Stomach smooth muscle (tissue), 2 donors: ENCODE data around the gene ST3GAL2.
"Not testable (repeated sequence)": the region's sequence is repeated elsewhere in the genome, so short reads cannot be mapped to it uniquely, and the experiment has no call there.

ENCODE experiments used
- H3K27ac ChIP-seq: one replicate; pipeline ENCODE4 v1.7.0; 2013; ENCODE audit warnings: mild to moderate bottlenecking, low read length, inconsistent platforms
- H3K27me3 ChIP-seq, 2 donors: one replicate each; pipeline ENCODE4 v1.7.0; 2013; ENCODE audit warnings: low read length in 2 of 2; ENCODE audit not compliant: insufficient read depth in 2 of 2, control insufficient read depth in 1 of 2
- H3K36me3 ChIP-seq, 2 donors: one replicate each; pipeline ENCODE4 v1.7.0; 2013; ENCODE audit warnings: low read length in 2 of 2; ENCODE audit not compliant: control insufficient read depth in 2 of 2, insufficient read depth in 2 of 2
- H3K4me1 ChIP-seq: one replicate; pipeline ENCODE4 v1.7.0; 2013; ENCODE audit warnings: low read length; ENCODE audit not compliant: control insufficient read depth, insufficient read depth
- H3K4me3 ChIP-seq, 2 donors: one replicate each; pipeline ENCODE4 v1.7.0; 2013; ENCODE audit warnings: low read length in 2 of 2
- H3K9ac ChIP-seq, 2 donors: one replicate each; pipeline ENCODE4 v1.7.0; 2013; ENCODE audit warnings: low read length in 2 of 2, mild to moderate bottlenecking in 1 of 2
- H3K9me3 ChIP-seq, 2 donors: one replicate each; pipeline ENCODE4 v1.7.0; 2013; ENCODE audit warnings: low read length in 2 of 2; ENCODE audit not compliant: control insufficient read depth in 2 of 2
- donor health status: healthy.
- donor health status: Pancreatic carcinoma.

Gene ST3GAL2

GRCh38 chr16:70380248-70380918 lies 58.5 kb downstream of the ST3GAL2 start:
- Histone ChIP-seq H3K36me3 (peaks cover 0 to 10% of the 10 kb centered on the region in 2 donors), H3K9me3 (no peaks in the 10 kb centered on the region), H3K4me3 (peak overlapping the region; percentile 84 to 88), H3K4me1 (peaks cover 16% of the 10 kb centered on the region), H3K27ac (peak overlapping the region; percentile 69), H3K27me3 (no peaks in the 10 kb centered on the region), H3K9ac (peak overlapping the region; percentile 78)

DNA sequence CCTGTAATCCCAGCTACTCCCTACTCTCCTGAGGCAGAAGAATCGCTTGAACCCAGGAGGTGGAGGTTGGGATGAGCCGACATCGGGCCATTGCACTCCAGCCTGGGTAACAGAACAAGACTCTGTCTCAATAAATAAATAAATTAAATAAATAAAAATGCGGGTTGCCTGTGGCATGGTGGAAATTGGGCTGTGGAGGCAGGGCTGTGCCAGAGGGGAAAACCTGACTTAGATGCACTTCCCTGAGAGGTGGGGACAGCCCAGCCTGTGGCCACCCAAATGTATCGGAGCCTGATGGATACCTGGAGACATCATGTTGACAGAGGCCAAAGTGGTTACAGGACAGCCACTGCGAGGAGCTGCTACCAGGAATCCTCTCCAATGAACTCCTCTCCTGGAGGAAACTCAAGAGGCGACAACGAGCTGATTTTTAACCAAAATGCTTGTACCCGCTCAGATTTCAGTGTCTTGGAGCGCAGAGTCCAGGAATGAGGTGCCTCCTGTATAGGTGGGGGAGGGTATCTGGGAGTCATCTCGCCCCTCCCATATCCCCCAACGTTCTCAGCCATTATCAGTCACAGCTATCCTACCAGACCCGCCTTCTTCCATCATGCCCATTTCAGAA lies 59.9 kb downstream of the ST3GAL2 start:
- Histone ChIP-seq H3K36me3 (peaks cover 3 to 10% of the 10 kb centered on the region in 2 donors), H3K27ac (no peak overlapping the region), H3K4me3 (no peak overlapping the region), H3K4me1 (peaks cover 16% of the 10 kb centered on the region), H3K27me3 (no peaks in the 10 kb centered on the region), H3K9ac (no peak overlapping the region), H3K9me3 (no peaks in the 10 kb centered on the region)

- Histone ChIP-seq H3K36me3 (peaks cover 6 to 11% of the 10 kb centered on the region in 2 donors), H3K27me3 (no peaks in the 10 kb centered on the region), H3K27ac (no peak overlapping the region), H3K4me3 (no peak overlapping the region), H3K9me3 (no peaks in the 10 kb centered on the region), H3K4me1 (peaks cover 16% of the 10 kb centered on the region), H3K9ac (no peak overlapping the region)
These were observed 61.1 kb downstream of the ST3GAL2 start for GRCh38 chr16:70377782-70378181.

DNA sequence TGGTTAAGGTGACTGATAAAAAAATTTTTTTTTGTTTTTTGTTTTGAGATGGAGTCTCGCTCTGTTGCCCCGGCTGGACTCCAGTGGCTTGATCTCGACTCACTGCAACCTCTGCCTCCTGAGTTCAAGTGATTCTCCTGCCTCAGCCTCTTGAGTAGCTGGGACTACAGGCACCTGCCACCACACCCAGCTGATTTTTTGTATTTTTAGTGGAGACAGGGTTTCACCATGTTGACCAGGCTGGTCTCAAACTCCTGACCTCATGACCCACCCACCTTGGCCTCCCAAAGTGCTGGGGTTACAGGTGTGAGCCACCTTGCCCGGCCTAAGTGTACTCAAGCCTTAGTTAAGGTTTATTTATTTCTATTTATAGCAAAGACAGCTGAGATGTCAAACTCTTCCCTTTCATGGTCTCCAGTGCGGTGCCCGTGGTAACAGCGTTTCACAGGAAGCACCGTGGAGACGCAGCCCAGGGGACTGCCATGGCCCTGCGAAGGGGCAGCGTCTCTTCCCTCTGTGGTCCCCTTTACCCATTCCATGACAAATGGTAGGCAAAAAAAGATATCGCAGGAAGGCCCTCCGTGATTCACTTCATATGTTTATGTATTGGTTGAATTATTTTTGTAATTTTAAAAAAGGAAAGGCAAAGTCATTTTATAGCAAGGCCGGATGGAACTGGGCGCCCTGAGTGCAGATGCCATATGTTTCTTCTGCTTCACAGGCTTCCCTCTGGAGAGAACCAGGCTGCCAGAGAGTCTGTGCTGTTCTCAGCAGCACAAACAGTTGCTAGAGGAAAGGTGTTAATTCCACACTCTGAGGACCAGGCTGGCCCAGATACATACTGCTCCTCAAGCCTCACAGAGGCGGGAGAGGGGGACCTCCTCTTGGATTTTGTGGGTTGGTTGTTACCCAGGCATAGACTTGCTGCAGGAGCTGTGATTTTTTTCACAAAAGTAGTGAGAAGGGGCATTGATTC lies 63.0 kb downstream of the ST3GAL2 start:
- no peaks in the 10 kb centered on the region for H3K27me3 ChIP-seq
- no peak overlapping the region for H3K9ac ChIP-seq
- no peak overlapping the region for H3K27ac ChIP-seq
- H3K9me3 ChIP-seq = no peaks in the 10 kb centered on the region
- peaks cover 14 to 17% of the 10 kb centered on the region in 2 donors for H3K36me3 ChIP-seq
- H3K4me3 ChIP-seq = no peak overlapping the region
- H3K4me1 ChIP-seq = peaks cover 13% of the 10 kb centered on the region

- no peak overlapping the region for H3K4me3 ChIP-seq
- no peak overlapping the region for H3K27ac ChIP-seq
- no peaks in the 10 kb centered on the region for H3K27me3 ChIP-seq
- H3K36me3 ChIP-seq = peaks cover 18 to 26% of the 10 kb centered on the region in 2 donors
- no peaks in the 10 kb centered on the region for H3K4me1 ChIP-seq
- no peaks in the 10 kb centered on the region for H3K9me3 ChIP-seq
- no peak overlapping the region for H3K9ac ChIP-seq
These were observed 64.7 kb downstream of the ST3GAL2 start for GRCh38 chr16:70374213-70374612.

DNA sequence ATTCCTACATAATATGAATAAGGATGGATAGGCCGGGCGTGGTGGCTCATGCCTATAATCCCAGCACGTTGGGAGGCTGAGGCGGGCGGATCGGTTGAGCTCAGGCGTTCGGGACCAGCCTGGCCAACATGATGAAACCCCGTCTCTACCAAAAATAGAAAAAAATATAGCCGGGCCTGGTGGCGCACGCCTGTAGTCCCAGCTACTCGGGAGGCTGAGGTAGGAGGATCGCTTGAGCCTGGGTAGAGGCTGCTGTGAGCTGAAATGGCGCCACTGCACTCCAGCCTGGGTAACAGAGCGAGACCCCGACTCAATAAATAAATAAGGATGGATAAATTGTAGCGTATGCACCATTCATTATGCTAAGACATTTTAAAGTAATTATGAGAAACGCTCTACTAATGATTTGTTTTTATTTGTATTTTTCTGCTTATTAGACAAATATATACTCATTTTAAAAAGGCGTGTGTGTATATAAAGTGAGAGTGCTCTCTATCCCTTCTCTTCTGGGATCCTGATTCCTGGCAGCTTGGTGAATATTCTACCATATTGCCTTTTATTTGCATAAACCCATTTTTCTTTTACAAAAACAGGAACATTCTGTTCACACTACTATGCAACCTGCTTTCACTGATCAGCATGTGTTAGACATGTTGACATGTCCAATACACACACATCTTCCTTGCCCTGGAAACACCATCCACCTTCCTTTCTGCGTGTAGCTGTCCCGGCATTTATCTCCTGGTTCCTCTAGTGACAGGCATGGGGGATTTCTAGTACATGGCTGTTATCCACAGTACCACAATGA lies 65.8 kb downstream of the ST3GAL2 start:
- Histone ChIP-seq H3K9me3 (no peaks in the 10 kb centered on the region), H3K27ac (no peak overlapping the region), H3K27me3 (no peaks in the 10 kb centered on the region), H3K4me3 (no peak overlapping the region), H3K36me3 (peaks cover 18 to 26% of the 10 kb centered on the region in 2 donors), H3K4me1 (no peaks in the 10 kb centered on the region), H3K9ac (no peak overlapping the region)

DNA sequence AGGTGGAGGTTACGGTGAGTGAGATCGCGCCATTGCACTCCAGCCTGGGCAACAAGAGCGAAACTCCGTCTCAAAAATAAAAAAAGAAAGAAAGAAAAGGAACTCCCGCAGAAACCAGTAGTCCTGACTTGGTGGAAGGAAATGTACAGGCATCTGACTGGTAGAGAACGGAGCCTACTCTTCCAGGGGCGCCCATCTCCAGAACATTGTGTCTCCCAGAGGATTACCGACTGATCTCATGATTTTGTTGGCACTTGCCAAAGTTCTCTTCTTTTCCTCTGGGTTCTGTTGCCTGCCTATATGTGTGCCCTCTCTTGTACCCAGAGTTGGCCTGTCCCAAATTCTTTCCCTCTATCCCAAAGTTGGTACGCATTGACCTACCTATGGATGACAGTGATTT lies 68.0 kb downstream of the ST3GAL2 start:
- Histone ChIP-seq H3K4me3 (no peak overlapping the region), H3K9ac (no peak overlapping the region), H3K36me3 (peaks cover 25 to 34% of the 10 kb centered on the region in 2 donors), H3K9me3 (no peaks in the 10 kb centered on the region), H3K27ac (no peak overlapping the region), H3K4me1 (no peaks in the 10 kb centered on the region), H3K27me3 (no peaks in the 10 kb centered on the region)

DNA sequence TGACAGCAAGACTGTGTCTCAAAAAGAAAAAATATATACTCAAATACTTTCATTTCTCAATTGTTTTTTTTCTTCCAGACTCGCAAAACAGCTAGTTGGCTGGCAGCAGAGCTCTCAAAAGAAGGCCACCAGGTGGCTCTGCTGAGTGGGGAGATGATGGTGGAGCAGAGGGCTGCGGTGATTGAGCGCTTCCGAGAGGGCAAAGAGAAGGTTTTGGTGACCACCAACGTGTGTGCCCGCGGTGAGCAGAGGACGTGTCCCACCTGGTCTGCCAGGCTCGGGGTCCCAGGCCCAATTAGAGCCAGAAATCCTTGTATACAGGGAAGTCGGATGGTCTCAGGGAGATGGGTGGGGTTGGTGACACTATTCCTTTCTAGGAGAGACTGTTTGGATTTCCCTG lies 68.8 kb downstream of the ST3GAL2 start:
- H3K4me3 ChIP-seq, H3K9me3 ChIP-seq, H3K9ac ChIP-seq, H3K27me3 ChIP-seq, H3K4me1 ChIP-seq, H3K27ac ChIP-seq: not testable (repeated sequence)
- peaks cover 27 to 39% of the 10 kb centered on the region in 2 donors for H3K36me3 ChIP-seq

- peaks cover 45 to 52% of the 10 kb centered on the region in 2 donors for H3K36me3 ChIP-seq
- no peak overlapping the region for H3K4me3 ChIP-seq
- peak overlapping the region in 1 of 2 donors; percentile 15 for H3K9ac ChIP-seq
- H3K27ac ChIP-seq = no peak overlapping the region
- no peaks in the 10 kb centered on the region for H3K4me1 ChIP-seq
- H3K9me3 ChIP-seq = no peaks in the 10 kb centered on the region
- H3K27me3 ChIP-seq = no peaks in the 10 kb centered on the region
These were observed 74.5 kb downstream of the ST3GAL2 start for GRCh38 chr16:70364399-70364798.

DNA sequence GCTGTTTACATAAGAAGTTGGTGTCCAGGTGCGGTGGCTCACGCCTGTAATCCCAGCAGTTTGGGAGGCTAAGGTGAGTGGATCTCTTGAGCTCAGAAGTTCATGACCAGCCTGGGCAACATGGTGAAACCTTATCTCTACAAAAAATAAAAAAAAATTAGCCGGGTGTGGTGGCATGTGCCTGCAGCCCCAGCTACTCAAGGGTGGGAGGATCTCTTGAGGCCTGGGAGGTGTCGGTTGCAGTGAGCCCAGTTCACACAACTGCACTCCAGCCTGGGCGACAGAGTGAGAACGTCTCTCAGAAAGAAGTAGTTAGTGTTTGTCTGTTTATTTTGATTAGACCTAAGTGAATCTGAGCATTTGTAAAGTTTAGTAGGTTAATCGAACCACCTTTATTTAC lies 79.3 kb downstream of the ST3GAL2 start:
- Histone ChIP-seq H3K27me3 (no peaks in the 10 kb centered on the region), H3K4me1 (no peaks in the 10 kb centered on the region), H3K27ac (no peak overlapping the region), H3K4me3 (no peak overlapping the region), H3K36me3 (peaks cover 44 to 45% of the 10 kb centered on the region in 2 donors), H3K9me3 (no peaks in the 10 kb centered on the region), H3K9ac (no peak overlapping the region)
